ENCODE results near the gene PRKAG2.

The PRKAG2 gene

GRCh38 chr7:151806952-151807775 lies 69.8 kb downstream of the PRKAG2 start:
- no peaks in the 10 kb centered on the region for H3K4me1 ChIP-seq (ENCODE audit: control insufficient read depth, insufficient read depth, low read length, poor library complexity, severe bottlenecking)
- no peak overlapping the region for H3K27ac ChIP-seq (ENCODE audit: low read depth, low read length, severe bottlenecking)
- H3K4me3 ChIP-seq (ENCODE audit: extremely low read depth, insufficient read depth, low read length, poor library complexity, severe bottlenecking): no peak overlapping the region
- H3K36me3 ChIP-seq (ENCODE audit: control insufficient read depth, insufficient read depth, low read length): no peaks in the 10 kb centered on the region
- no peaks in the 10 kb centered on the region for H3K9me3 ChIP-seq (ENCODE audit: control insufficient read depth, low read length)
- 85 to 90% methylated on average over 12 to 16 of the region's 19 CpGs for WGBS, 2 experiments (ENCODE audit: insufficient coverage in 2 of 2)

- H3K4me3 ChIP-seq (ENCODE audit: extremely low read depth, insufficient read depth, low read length, poor library complexity, severe bottlenecking): no peak overlapping the region
- no peaks in the 10 kb centered on the region for H3K9me3 ChIP-seq (ENCODE audit: control insufficient read depth, low read length)
- no peaks in the 10 kb centered on the region for H3K36me3 ChIP-seq (ENCODE audit: control insufficient read depth, insufficient read depth, low read length)
- no peaks in the 10 kb centered on the region for H3K4me1 ChIP-seq (ENCODE audit: control insufficient read depth, insufficient read depth, low read length, poor library complexity, severe bottlenecking)
- WGBS, 2 experiments (ENCODE audit: insufficient coverage in 2 of 2): 80 to 89% methylated on average over 8 of the region's 8 CpGs
- no peak overlapping the region for H3K27ac ChIP-seq (ENCODE audit: low read depth, low read length, severe bottlenecking)
These were observed 70.7 kb downstream of the PRKAG2 start for GRCh38 chr7:151806204-151806603.

- Histone ChIP-seq H3K27ac (ENCODE audit: low read depth, low read length, severe bottlenecking) (no peak overlapping the region), H3K36me3 (ENCODE audit: control insufficient read depth, insufficient read depth, low read length) (no peaks in the 10 kb centered on the region), H3K4me1 (ENCODE audit: control insufficient read depth, insufficient read depth, low read length, poor library complexity, severe bottlenecking) (no peaks in the 10 kb centered on the region), H3K4me3 (ENCODE audit: extremely low read depth, insufficient read depth, low read length, poor library complexity, severe bottlenecking) (no peak overlapping the region), H3K9me3 (ENCODE audit: control insufficient read depth, low read length) (no peaks in the 10 kb centered on the region)
- 80 to 82% methylated on average over 6 of the region's 6 CpGs for WGBS, 2 experiments (ENCODE audit: insufficient coverage in 2 of 2)
These were observed 71.7 kb downstream of the PRKAG2 start for GRCh38 chr7:151805191-151805590.

GRCh38 chr7:151804756-151805155 lies 72.2 kb downstream of the PRKAG2 start:
- Histone ChIP-seq H3K4me3 (ENCODE audit: extremely low read depth, insufficient read depth, low read length, poor library complexity, severe bottlenecking) (no peak overlapping the region), H3K9me3 (ENCODE audit: control insufficient read depth, low read length) (no peaks in the 10 kb centered on the region), H3K4me1 (ENCODE audit: control insufficient read depth, insufficient read depth, low read length, poor library complexity, severe bottlenecking) (no peaks in the 10 kb centered on the region), H3K27ac (ENCODE audit: low read depth, low read length, severe bottlenecking) (no peak overlapping the region), H3K36me3 (ENCODE audit: control insufficient read depth, insufficient read depth, low read length) (no peaks in the 10 kb centered on the region)
- 98 to 100% methylated on average over 6 to 7 of the region's 9 CpGs for WGBS, 2 experiments (ENCODE audit: insufficient coverage in 2 of 2)

GRCh38 chr7:151803841-151804240 lies 73.1 kb downstream of the PRKAG2 start:
- 86 to 94% methylated on average over 5 of the region's 8 CpGs for WGBS, 2 experiments (ENCODE audit: insufficient coverage in 2 of 2)
- H3K4me3 ChIP-seq (ENCODE audit: extremely low read depth, insufficient read depth, low read length, poor library complexity, severe bottlenecking): no peak overlapping the region
- H3K4me1 ChIP-seq (ENCODE audit: control insufficient read depth, insufficient read depth, low read length, poor library complexity, severe bottlenecking): no peaks in the 10 kb centered on the region
- H3K36me3 ChIP-seq (ENCODE audit: control insufficient read depth, insufficient read depth, low read length): no peaks in the 10 kb centered on the region
- H3K9me3 ChIP-seq (ENCODE audit: control insufficient read depth, low read length): no peaks in the 10 kb centered on the region
- H3K27ac ChIP-seq (ENCODE audit: low read depth, low read length, severe bottlenecking): no peak overlapping the region

GRCh38 chr7:151802469-151802846 lies 74.5 kb downstream of the PRKAG2 start:
- Histone ChIP-seq H3K36me3 (ENCODE audit: control insufficient read depth, insufficient read depth, low read length) (no peaks in the 10 kb centered on the region), H3K27ac (ENCODE audit: low read depth, low read length, severe bottlenecking) (no peak overlapping the region), H3K4me3 (ENCODE audit: extremely low read depth, insufficient read depth, low read length, poor library complexity, severe bottlenecking) (no peak overlapping the region), H3K9me3 (ENCODE audit: control insufficient read depth, low read length) (no peaks in the 10 kb centered on the region), H3K4me1 (ENCODE audit: control insufficient read depth, insufficient read depth, low read length, poor library complexity, severe bottlenecking) (peaks cover 2% of the 10 kb centered on the region)
- 86 to 90% methylated on average over 2 to 4 of the region's 5 CpGs for WGBS, 2 experiments (ENCODE audit: insufficient coverage in 2 of 2)

GRCh38 chr7:151801782-151802468 lies 75.0 kb downstream of the PRKAG2 start:
- H3K4me1 ChIP-seq (ENCODE audit: control insufficient read depth, insufficient read depth, low read length, poor library complexity, severe bottlenecking): peaks cover 5% of the 10 kb centered on the region
- 87% methylated on average over 14 to 15 of the region's 15 CpGs for WGBS, 2 experiments (ENCODE audit: insufficient coverage in 2 of 2)

GRCh38 chr7:151801291-151801690 lies 75.6 kb downstream of the PRKAG2 start:
- H3K4me3 ChIP-seq (ENCODE audit: extremely low read depth, insufficient read depth, low read length, poor library complexity, severe bottlenecking): no peak overlapping the region
- H3K27ac ChIP-seq (ENCODE audit: low read depth, low read length, severe bottlenecking): no peak overlapping the region
- no peaks in the 10 kb centered on the region for H3K36me3 ChIP-seq (ENCODE audit: control insufficient read depth, insufficient read depth, low read length)
- no peaks in the 10 kb centered on the region for H3K9me3 ChIP-seq (ENCODE audit: control insufficient read depth, low read length)
- peaks cover 9% of the 10 kb centered on the region for H3K4me1 ChIP-seq (ENCODE audit: control insufficient read depth, insufficient read depth, low read length, poor library complexity, severe bottlenecking)
- 89 to 97% methylated on average over 5 of the region's 5 CpGs for WGBS, 2 experiments (ENCODE audit: insufficient coverage in 2 of 2)

More at GRCh38 chr7:151801782-151802468, 75.0 kb downstream of the PRKAG2 start:
- Histone ChIP-seq H3K36me3 (ENCODE audit: control insufficient read depth, insufficient read depth, low read length) (no peaks in the 10 kb centered on the region), H3K4me3 (ENCODE audit: extremely low read depth, insufficient read depth, low read length, poor library complexity, severe bottlenecking) (no peak overlapping the region), H3K27ac (ENCODE audit: low read depth, low read length, severe bottlenecking) (no peak overlapping the region), H3K9me3 (ENCODE audit: control insufficient read depth, low read length) (no peaks in the 10 kb centered on the region)

- WGBS, 2 experiments (ENCODE audit: insufficient coverage in 2 of 2): 84 to 97% methylated on average over 3 to 4 of the region's 4 CpGs
- no peak overlapping the region for H3K4me3 ChIP-seq (ENCODE audit: extremely low read depth, insufficient read depth, low read length, poor library complexity, severe bottlenecking)
These were observed 76.1 kb downstream of the PRKAG2 start for GRCh38 chr7:151800861-151801260.

GRCh38 chr7:151800391-151800790 lies 76.5 kb downstream of the PRKAG2 start:
- WGBS, 2 experiments (ENCODE audit: insufficient coverage in 2 of 2): 88% methylated on average over 2 of the region's 7 CpGs; no CpG with 5 or more reads in 1 of the 2 experiments
- no peaks in the 10 kb centered on the region for H3K9me3 ChIP-seq (ENCODE audit: control insufficient read depth, low read length)
- no peak overlapping the region for H3K27ac ChIP-seq (ENCODE audit: low read depth, low read length, severe bottlenecking)
- H3K36me3 ChIP-seq (ENCODE audit: control insufficient read depth, insufficient read depth, low read length): no peaks in the 10 kb centered on the region
- H3K4me1 ChIP-seq (ENCODE audit: control insufficient read depth, insufficient read depth, low read length, poor library complexity, severe bottlenecking): peaks cover 14% of the 10 kb centered on the region
- no peak overlapping the region for H3K4me3 ChIP-seq (ENCODE audit: extremely low read depth, insufficient read depth, low read length, poor library complexity, severe bottlenecking)

More at GRCh38 chr7:151800861-151801260, 76.1 kb downstream of the PRKAG2 start:
- peaks cover 14% of the 10 kb centered on the region for H3K4me1 ChIP-seq (ENCODE audit: control insufficient read depth, insufficient read depth, low read length, poor library complexity, severe bottlenecking)
- no peak overlapping the region for H3K27ac ChIP-seq (ENCODE audit: low read depth, low read length, severe bottlenecking)
- no peaks in the 10 kb centered on the region for H3K36me3 ChIP-seq (ENCODE audit: control insufficient read depth, insufficient read depth, low read length)
- H3K9me3 ChIP-seq (ENCODE audit: control insufficient read depth, low read length): no peaks in the 10 kb centered on the region

GRCh38 chr7:151799506-151799905 lies 77.4 kb downstream of the PRKAG2 start:
- no peaks in the 10 kb centered on the region for H3K36me3 ChIP-seq (ENCODE audit: control insufficient read depth, insufficient read depth, low read length)
- no peak overlapping the region for H3K4me3 ChIP-seq (ENCODE audit: extremely low read depth, insufficient read depth, low read length, poor library complexity, severe bottlenecking)
- H3K9me3 ChIP-seq (ENCODE audit: control insufficient read depth, low read length): no peaks in the 10 kb centered on the region
- peaks cover 14% of the 10 kb centered on the region for H3K4me1 ChIP-seq (ENCODE audit: control insufficient read depth, insufficient read depth, low read length, poor library complexity, severe bottlenecking)
- H3K27ac ChIP-seq (ENCODE audit: low read depth, low read length, severe bottlenecking): no peak overlapping the region
- WGBS, 2 experiments (ENCODE audit: insufficient coverage in 2 of 2): 90 to 96% methylated on average over 10 to 12 of the region's 15 CpGs
